ENCODE measurements around the gene CLIP3. TPM values are rescaled to one million over a fixed set of nuclear protein-coding genes. Genes with fewer than 3 reads are reported as not detected.

Gene CLIP3
- total and polyA plus RNA-seq, 11 donors: 1.3 to 8.0 (median 2.8) TPM

Other genes with a start within 250 kb of the CLIP3 start
- gene PRODH2, start 220.0 kb downstream of the CLIP3 start, total RNA-seq: not detected
- not detected for gene PRODH2, start 220.0 kb downstream of the CLIP3 start, polyA plus RNA-seq
- gene NPHS1, start 180.4 kb downstream of the CLIP3 start, total RNA-seq: 1 to 10 TPM in 1 of 9 donors, not detected in 8; 1.0 TPM
- gene NPHS1, start 180.4 kb downstream of the CLIP3 start, polyA plus RNA-seq: not detected
- under 1 TPM in 1 of 9 donors, not detected in 8; 0.77 TPM for gene KIRREL2, start 176.0 kb downstream of the CLIP3 start, total RNA-seq
- gene KIRREL2, start 176.0 kb downstream of the CLIP3 start, polyA plus RNA-seq: not detected
- gene APLP1, start 164.3 kb downstream of the CLIP3 start, total RNA-seq: 10 to 100 TPM in 8 of 9 donors, 1 to 10 TPM in 1; 8.9 to 44.3 (median 25.3) TPM
- gene APLP1, start 164.3 kb downstream of the CLIP3 start, polyA plus RNA-seq: 10 to 100 TPM in 1 of 2 donors, 1 to 10 TPM in 1; 2.1 to 19.0 TPM
- 10 to 100 TPM in 1 of 9 donors, 1 to 10 TPM in 7, under 1 TPM in 1; 0.79 to 12.3 (median 3.0) TPM for gene NFKBID, start 132.3 kb downstream of the CLIP3 start, total RNA-seq
- gene NFKBID, start 132.3 kb downstream of the CLIP3 start, polyA plus RNA-seq: 1 to 10 TPM; 2.8 to 3.1 TPM
- gene HCST, start 130.3 kb downstream of the CLIP3 start, total RNA-seq: 10 to 100 TPM in 2 of 9 donors, 1 to 10 TPM in 6, not detected in 1; 2.3 to 31.7 (median 4.7) TPM
- 10 to 100 TPM in 1 of 2 donors, 1 to 10 TPM in 1; 3.2 to 10.1 TPM for gene HCST, start 130.3 kb downstream of the CLIP3 start, polyA plus RNA-seq
- 100 to 1,000 TPM in 2 of 9 donors, 10 to 100 TPM in 7; 12.6 to 237 (median 19.4) TPM for gene TYROBP, start 124.6 kb downstream of the CLIP3 start, total RNA-seq
- 10 to 100 TPM; 17.1 to 42.7 TPM for gene TYROBP, start 124.6 kb downstream of the CLIP3 start, polyA plus RNA-seq
- 10 to 100 TPM in 3 of 9 donors, 1 to 10 TPM in 6; 4.5 to 18.6 (median 8.5) TPM for gene LRFN3, start 96.5 kb downstream of the CLIP3 start, total RNA-seq
- 10 to 100 TPM in 1 of 2 donors, 1 to 10 TPM in 1; 6.3 to 14.7 TPM for gene LRFN3, start 96.5 kb downstream of the CLIP3 start, polyA plus RNA-seq
- gene SDHAF1, start 37.7 kb downstream of the CLIP3 start, total RNA-seq: 10 to 100 TPM in 8 of 9 donors, 1 to 10 TPM in 1; 9.7 to 41.8 (median 11.4) TPM
- 10 to 100 TPM in 1 of 2 donors, 1 to 10 TPM in 1; 9.8 to 18.5 TPM for gene SDHAF1, start 37.7 kb downstream of the CLIP3 start, polyA plus RNA-seq
- gene SYNE4, start 24.1 kb downstream of the CLIP3 start, total RNA-seq: under 1 TPM in 5 of 9 donors, not detected in 4; 0.12 to 0.50 (median 0.19) TPM
- gene SYNE4, start 24.1 kb downstream of the CLIP3 start, polyA plus RNA-seq: under 1 TPM; 0.15 to 0.17 TPM
- 10 to 100 TPM in 6 of 9 donors, 1 to 10 TPM in 3; 7.3 to 22.5 (median 11.5) TPM for gene ALKBH6, start 18.7 kb downstream of the CLIP3 start, total RNA-seq
- gene ALKBH6, start 18.7 kb downstream of the CLIP3 start, polyA plus RNA-seq: 10 to 100 TPM; 13.4 TPM
- 1 to 10 TPM; 2.3 to 6.0 (median 4.3) TPM for gene THAP8, start 21.4 kb upstream of the CLIP3 start, total RNA-seq
- 1 to 10 TPM; 6.0 to 7.3 TPM for gene THAP8, start 21.4 kb upstream of the CLIP3 start, polyA plus RNA-seq
- gene WDR62, start 22.0 kb upstream of the CLIP3 start, total RNA-seq: 10 to 100 TPM in 3 of 9 donors, 1 to 10 TPM in 6; 2.5 to 24.3 (median 7.7) TPM
- gene WDR62, start 22.0 kb upstream of the CLIP3 start, polyA plus RNA-seq: 10 to 100 TPM in 1 of 2 donors, 1 to 10 TPM in 1; 1.4 to 20.6 TPM
- gene OVOL3, start 78.3 kb upstream of the CLIP3 start, total RNA-seq: not detected
- not detected for gene OVOL3, start 78.3 kb upstream of the CLIP3 start, polyA plus RNA-seq
- gene POLR2I, start 82.0 kb upstream of the CLIP3 start, total RNA-seq: 100 to 1,000 TPM in 5 of 9 donors, 10 to 100 TPM in 4; 80.4 to 153 (median 107) TPM
- gene POLR2I, start 82.0 kb upstream of the CLIP3 start, polyA plus RNA-seq: 100 to 1,000 TPM in 1 of 2 donors, 10 to 100 TPM in 1; 93.1 to 180 TPM
- gene TBCB, start 82.6 kb upstream of the CLIP3 start, total RNA-seq: 100 to 1,000 TPM in 6 of 9 donors, 10 to 100 TPM in 3; 89.8 to 146 (median 111) TPM
- gene TBCB, start 82.6 kb upstream of the CLIP3 start, polyA plus RNA-seq: 100 to 1,000 TPM; 109 to 171 TPM
- 1,000 to 10,000 TPM in 1 of 9 donors, 100 to 1,000 TPM in 8; 272 to 1,054 (median 860) TPM for gene CAPNS1, start 107.2 kb upstream of the CLIP3 start, total RNA-seq
- 1,000 to 10,000 TPM in 1 of 2 donors, 100 to 1,000 TPM in 1; 956 to 1,083 TPM for gene CAPNS1, start 107.2 kb upstream of the CLIP3 start, polyA plus RNA-seq
- 1,000 to 10,000 TPM in 7 of 9 donors, 100 to 1,000 TPM in 2; 414 to 2,982 (median 2,187) TPM for gene COX7A1, start 119.6 kb upstream of the CLIP3 start, total RNA-seq
- gene COX7A1, start 119.6 kb upstream of the CLIP3 start, polyA plus RNA-seq: 1,000 to 10,000 TPM in 1 of 2 donors, 100 to 1,000 TPM in 1; 470 to 2,188 TPM
- gene ZNF565, start 181.8 kb upstream of the CLIP3 start, total RNA-seq: 1 to 10 TPM; 2.3 to 4.3 (median 3.0) TPM
- 1 to 10 TPM; 2.6 to 3.6 TPM for gene ZNF565, start 181.8 kb upstream of the CLIP3 start, polyA plus RNA-seq
- gene ZNF146, start 182.2 kb upstream of the CLIP3 start, total RNA-seq: 10 to 100 TPM; 28.2 to 53.7 (median 35.1) TPM
- 10 to 100 TPM; 14.1 to 41.1 TPM for gene ZNF146, start 182.2 kb upstream of the CLIP3 start, polyA plus RNA-seq

Data from heart left ventricle (tissue), 11 donors.